LNCAP (cell line): ENCODE results near the gene MCM6.

Experiments
- CTCF ChIP-seq: fragments of 450-650 bp; IDR thresholded peaks from 2 replicates; pipeline ENCODE4 v1.5.1; 2017; ENCODE audit warnings: mild to moderate bottlenecking

MCM6 gene

GRCh38 chr2:135885709-135886108, 9.5 kb upstream of the MCM6 start:
- no peak for TF ChIP-seq CTCF

GRCh38 chr2:135882415-135882814, 6.2 kb upstream of the MCM6 start:
- no peak for TF ChIP-seq CTCF

- no peak for TF ChIP-seq CTCF
Measured at GRCh38 chr2:135875491-135876065, 665 bp downstream of the MCM6 start.

- TF ChIP-seq CTCF: no peak
Measured at GRCh38 chr2:135874777-135875365, 1.4 kb downstream of the MCM6 start.

GRCh38 chr2:135870571-135870970, 5.7 kb downstream of the MCM6 start:
- no peak for TF ChIP-seq CTCF

- TF ChIP-seq CTCF: no peak
Measured at GRCh38 chr2:135863233-135863632, 13.0 kb downstream of the MCM6 start.

GRCh38 chr2:135862718-135863117, 13.5 kb downstream of the MCM6 start:
- TF ChIP-seq CTCF: no peak

- no peak for TF ChIP-seq CTCF
Measured at GRCh38 chr2:135853401-135853800, 22.8 kb downstream of the MCM6 start.
